ENCODE data around the gene CRACDL.

Gene CRACDL

DNA sequence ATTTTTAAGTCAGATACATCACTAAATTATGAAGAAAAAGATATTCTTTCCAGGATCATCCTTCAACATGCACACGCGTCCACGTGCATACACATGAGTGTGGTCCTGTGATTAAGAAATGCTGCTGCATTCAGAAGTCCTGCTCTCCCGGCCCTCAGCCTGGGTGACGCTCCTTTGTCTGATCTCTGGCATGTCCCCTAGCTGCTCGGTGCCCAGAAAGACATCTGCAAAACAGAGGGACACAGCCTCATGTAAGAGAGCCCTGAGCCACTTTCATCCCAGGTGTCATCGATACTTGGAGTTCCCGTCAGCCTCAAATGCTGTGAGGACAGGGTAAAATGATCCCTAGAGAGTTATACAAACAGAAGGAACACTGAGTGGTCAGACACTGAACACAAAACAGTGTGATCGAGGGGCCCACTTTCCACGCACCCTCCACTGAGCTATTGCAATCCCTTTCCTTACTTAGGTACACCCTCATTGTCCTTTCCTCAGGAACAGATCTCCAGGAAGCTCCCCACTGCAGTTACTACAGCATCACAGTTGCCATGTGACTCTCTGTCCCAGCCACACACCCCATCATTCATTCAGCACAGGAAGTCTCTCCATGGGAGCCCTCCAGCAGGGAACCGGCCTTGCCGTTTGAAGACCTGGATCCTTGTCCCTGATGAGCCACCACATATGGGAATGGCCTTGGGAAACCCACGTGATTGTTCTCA, 32.1 kb downstream of the CRACDL start:
- Histone ChIP-seq H3K27me3 (ENCODE audit: insufficient read depth, poor library complexity, severe bottlenecking) (no peaks in the 10 kb centered on the region), H3K4me3 (replicated peaks; ENCODE audit: insufficient read depth, low read length) (no peak overlapping the region), H3K27ac (replicated peaks) (no peak overlapping the region)
- no peak for DNase-seq (ENCODE audit: low read depth in 1 of 2, low spot score in 1 of 2)
- TF ChIP-seq, protein P1, sequence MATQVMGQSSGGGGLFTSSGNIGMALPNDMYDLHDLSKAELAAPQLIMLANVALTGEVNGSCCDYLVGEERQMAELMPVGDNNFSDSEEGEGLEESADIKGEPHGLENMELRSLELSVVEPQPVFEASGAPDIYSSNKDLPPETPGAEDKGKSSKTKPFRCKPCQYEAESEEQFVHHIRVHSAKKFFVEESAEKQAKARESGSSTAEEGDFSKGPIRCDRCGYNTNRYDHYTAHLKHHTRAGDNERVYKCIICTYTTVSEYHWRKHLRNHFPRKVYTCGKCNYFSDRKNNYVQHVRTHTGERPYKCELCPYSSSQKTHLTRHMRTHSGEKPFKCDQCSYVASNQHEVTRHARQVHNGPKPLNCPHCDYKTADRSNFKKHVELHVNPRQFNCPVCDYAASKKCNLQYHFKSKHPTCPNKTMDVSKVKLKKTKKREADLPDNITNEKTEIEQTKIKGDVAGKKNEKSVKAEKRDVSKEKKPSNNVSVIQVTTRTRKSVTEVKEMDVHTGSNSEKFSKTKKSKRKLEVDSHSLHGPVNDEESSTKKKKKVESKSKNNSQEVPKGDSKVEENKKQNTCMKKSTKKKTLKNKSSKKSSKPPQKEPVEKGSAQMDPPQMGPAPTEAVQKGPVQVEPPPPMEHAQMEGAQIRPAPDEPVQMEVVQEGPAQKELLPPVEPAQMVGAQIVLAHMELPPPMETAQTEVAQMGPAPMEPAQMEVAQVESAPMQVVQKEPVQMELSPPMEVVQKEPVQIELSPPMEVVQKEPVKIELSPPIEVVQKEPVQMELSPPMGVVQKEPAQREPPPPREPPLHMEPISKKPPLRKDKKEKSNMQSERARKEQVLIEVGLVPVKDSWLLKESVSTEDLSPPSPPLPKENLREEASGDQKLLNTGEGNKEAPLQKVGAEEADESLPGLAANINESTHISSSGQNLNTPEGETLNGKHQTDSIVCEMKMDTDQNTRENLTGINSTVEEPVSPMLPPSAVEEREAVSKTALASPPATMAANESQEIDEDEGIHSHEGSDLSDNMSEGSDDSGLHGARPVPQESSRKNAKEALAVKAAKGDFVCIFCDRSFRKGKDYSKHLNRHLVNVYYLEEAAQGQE (IDR thresholded peaks at IDR 0.05; ENCODE audit: insufficient replicate concordance, low read depth): no peak
- TF ChIP-seq GABPA (IDR thresholded peaks at IDR 0.05; ENCODE audit: low read depth) (no peak), SPI1 (IDR thresholded peaks at IDR 0.05; ENCODE audit: borderline replicate concordance, low read depth) (no peak), POLR2AphosphoS5 (IDR thresholded peaks at IDR 0.05; ENCODE audit: low read depth) (no peak)
- TF ChIP-seq, protein P2, sequence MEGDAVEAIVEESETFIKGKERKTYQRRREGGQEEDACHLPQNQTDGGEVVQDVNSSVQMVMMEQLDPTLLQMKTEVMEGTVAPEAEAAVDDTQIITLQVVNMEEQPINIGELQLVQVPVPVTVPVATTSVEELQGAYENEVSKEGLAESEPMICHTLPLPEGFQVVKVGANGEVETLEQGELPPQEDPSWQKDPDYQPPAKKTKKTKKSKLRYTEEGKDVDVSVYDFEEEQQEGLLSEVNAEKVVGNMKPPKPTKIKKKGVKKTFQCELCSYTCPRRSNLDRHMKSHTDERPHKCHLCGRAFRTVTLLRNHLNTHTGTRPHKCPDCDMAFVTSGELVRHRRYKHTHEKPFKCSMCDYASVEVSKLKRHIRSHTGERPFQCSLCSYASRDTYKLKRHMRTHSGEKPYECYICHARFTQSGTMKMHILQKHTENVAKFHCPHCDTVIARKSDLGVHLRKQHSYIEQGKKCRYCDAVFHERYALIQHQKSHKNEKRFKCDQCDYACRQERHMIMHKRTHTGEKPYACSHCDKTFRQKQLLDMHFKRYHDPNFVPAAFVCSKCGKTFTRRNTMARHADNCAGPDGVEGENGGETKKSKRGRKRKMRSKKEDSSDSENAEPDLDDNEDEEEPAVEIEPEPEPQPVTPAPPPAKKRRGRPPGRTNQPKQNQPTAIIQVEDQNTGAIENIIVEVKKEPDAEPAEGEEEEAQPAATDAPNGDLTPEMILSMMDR (IDR thresholded peaks at IDR 0.05; ENCODE audit: insufficient read depth, low read length): no peak

- TF ChIP-seq, protein P2 (IDR thresholded peaks at IDR 0.05; ENCODE audit: insufficient read depth, low read length): no peak
- TF ChIP-seq, protein P1 (IDR thresholded peaks at IDR 0.05; ENCODE audit: insufficient replicate concordance, low read depth): no peak
- TF ChIP-seq GABPA (IDR thresholded peaks at IDR 0.05; ENCODE audit: low read depth) (no peak), POLR2AphosphoS5 (IDR thresholded peaks at IDR 0.05; ENCODE audit: low read depth) (no peak), SPI1 (IDR thresholded peaks at IDR 0.05; ENCODE audit: borderline replicate concordance, low read depth) (no peak)
- no peak overlapping the region for H3K27ac ChIP-seq (replicated peaks)
- H3K4me3 ChIP-seq (replicated peaks; ENCODE audit: insufficient read depth, low read length): no peak overlapping the region
- no peak for DNase-seq (ENCODE audit: low read depth in 1 of 2, low spot score in 1 of 2)
- no peaks in the 10 kb centered on the region for H3K27me3 ChIP-seq (ENCODE audit: insufficient read depth, poor library complexity, severe bottlenecking)
These were observed 33.0 kb downstream of the CRACDL start for GRCh38 chr2:98903064-98903355.

- Histone ChIP-seq H3K27me3 (ENCODE audit: insufficient read depth, poor library complexity, severe bottlenecking) (no peaks in the 10 kb centered on the region), H3K27ac (replicated peaks) (no peak overlapping the region), H3K4me3 (replicated peaks; ENCODE audit: insufficient read depth, low read length) (no peak overlapping the region)
- TF ChIP-seq POLR2AphosphoS5 (IDR thresholded peaks at IDR 0.05; ENCODE audit: low read depth) (no peak), SPI1 (IDR thresholded peaks at IDR 0.05; ENCODE audit: borderline replicate concordance, low read depth) (no peak), GABPA (IDR thresholded peaks at IDR 0.05; ENCODE audit: low read depth) (no peak)
- TF ChIP-seq, protein P1 (IDR thresholded peaks at IDR 0.05; ENCODE audit: insufficient replicate concordance, low read depth): no peak
- TF ChIP-seq, protein P2 (IDR thresholded peaks at IDR 0.05; ENCODE audit: insufficient read depth, low read length): no peak
- DNase-seq (ENCODE audit: low read depth in 1 of 2, low spot score in 1 of 2): no peak
These were observed 33.6 kb downstream of the CRACDL start for GRCh38 chr2:98902209-98903063.
